ENCODE results near the gene GALNT13.

DNA sequence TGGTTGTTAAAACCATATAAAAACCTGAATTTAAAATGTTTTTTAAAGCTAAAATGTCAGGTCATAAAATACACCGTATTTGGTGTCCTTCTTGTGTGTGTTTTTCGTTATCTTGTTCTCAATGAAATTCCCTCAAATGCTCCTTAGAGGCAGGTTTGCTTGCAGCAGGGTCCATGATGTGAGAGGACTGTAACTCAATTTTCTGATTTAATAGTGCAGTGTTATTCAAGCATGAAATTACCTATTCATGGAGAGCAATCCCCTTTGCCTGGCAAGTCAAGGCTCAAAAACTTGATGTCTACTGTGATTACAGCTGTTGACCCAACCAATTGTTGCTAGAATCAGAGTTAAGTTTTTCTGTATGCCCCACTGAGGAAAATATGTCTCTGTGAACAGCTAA is 318.2 kb downstream of the GALNT13 start:
- TF ChIP-seq, protein P1, sequence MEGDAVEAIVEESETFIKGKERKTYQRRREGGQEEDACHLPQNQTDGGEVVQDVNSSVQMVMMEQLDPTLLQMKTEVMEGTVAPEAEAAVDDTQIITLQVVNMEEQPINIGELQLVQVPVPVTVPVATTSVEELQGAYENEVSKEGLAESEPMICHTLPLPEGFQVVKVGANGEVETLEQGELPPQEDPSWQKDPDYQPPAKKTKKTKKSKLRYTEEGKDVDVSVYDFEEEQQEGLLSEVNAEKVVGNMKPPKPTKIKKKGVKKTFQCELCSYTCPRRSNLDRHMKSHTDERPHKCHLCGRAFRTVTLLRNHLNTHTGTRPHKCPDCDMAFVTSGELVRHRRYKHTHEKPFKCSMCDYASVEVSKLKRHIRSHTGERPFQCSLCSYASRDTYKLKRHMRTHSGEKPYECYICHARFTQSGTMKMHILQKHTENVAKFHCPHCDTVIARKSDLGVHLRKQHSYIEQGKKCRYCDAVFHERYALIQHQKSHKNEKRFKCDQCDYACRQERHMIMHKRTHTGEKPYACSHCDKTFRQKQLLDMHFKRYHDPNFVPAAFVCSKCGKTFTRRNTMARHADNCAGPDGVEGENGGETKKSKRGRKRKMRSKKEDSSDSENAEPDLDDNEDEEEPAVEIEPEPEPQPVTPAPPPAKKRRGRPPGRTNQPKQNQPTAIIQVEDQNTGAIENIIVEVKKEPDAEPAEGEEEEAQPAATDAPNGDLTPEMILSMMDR (conservative IDR thresholded peaks at IDR 0.05; ENCODE audit: low read length): no peak
- no peak for TF ChIP-seq EZH2phosphoT487 (IDR thresholded peaks at IDR 0.05; ENCODE audit: borderline replicate concordance)
